Right kidney (tissue), 1 donor: Measurements from ENCODE around the gene LMF1.

Source experiments
- DNase-seq: peaks from one replicate; pipeline ENCODE4 v3.0.0-alpha.2; 2016

LMF1 gene

DNA sequence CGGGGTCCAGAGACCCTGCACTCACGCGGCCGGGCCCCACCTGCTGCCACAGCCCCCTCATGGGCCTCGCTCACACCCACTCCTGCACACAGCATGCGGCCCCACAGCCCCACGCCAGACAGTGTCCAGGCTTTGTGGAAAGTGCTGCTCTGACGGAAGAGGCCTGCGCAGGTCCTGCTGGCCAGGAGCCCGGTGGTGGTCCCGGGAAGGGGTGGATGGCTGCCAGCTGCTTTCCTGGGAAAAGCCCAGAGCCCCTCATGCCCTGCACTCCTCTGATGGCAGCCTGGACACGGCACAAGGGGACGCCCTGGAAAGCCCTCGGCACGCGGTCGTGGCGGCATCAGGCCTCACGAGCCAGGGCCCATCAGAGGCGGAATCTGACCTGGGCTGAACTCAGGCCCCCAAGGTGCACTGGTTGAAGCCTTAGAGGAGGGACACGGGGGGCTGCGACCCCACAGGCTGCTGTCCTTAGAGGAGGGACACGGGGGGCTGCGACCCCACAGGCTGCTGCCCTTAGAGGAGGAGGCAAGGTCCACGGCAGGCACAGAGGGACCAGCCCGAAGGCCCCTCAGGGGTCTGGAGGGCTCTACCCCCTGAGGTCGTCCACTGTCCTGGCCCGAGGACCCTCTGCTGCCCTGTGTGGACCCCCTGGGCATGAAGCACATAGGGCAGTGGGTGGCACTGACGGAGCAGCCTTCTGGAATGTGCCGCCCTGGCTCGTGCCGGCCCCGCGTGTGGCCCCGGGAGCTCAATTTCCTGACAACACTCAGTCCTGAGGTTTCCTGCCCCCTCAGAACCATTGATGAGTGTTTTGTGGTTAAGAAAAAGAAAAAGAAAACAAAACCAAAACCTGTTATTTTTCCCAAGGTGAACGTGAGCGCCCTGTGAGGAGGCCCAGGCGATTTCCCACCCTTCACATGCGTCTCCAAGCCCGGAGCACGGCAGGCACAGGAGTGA, 32.9 kb upstream of the LMF1 start:
- no peak for DNase-seq

DNA sequence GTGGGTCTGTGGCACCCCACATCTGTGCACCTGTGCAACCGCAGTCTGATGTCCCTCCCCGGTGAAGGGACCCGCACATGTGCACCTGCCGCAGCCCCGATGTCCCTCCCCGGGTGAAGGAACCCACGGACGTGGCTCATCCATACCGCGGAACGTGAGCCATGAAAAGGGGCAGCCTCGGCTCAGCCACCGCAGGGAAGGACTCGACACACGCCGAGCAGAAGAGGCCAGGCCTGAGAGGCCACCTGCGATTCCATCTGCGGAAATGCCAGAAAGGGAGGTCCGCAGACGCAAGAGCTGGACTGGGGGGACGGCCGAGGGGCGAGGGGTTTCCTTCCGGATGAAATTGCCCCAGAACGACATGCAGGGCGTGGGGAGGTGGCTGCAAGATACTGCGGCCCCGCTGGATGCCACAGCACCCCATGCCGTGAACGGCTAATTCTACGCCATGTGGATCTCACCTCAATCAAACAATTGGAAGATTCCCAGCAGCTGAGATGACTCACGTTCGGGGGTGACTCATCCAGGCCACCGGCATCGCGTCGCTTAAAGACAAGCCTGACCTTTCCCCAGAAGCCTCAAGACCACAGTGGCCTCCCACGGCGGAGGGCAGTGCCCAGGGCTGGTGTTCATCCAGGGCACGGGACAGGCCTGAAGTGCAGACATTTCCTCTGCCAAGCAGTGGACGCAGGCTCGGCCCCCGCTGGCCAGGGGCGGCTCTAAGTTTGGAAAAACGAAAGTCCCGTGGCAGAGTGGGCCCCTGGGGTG, 31.8 kb upstream of the LMF1 start:
- no peak for DNase-seq

DNA sequence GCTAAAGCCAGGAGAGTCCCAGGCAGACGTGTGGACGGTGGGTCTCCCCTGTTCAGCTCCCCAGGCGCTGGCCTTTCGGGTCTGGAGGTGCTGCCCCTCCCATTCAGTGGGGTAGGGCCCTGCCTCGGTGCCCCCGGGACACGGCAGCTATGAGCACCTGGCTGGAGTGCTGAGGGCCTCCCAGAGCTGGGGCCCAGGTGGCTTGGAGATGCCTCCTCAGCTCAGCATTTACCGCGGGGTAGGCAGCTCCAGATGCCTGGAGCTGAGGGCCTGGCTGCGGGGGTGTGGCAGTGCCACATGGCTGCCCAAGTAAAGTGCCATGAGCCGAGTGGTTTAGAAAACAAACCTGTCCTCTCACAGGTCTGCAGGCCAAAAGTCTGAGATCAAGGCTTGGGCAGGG, 30.3 kb upstream of the LMF1 start:
- no peak for DNase-seq

DNA sequence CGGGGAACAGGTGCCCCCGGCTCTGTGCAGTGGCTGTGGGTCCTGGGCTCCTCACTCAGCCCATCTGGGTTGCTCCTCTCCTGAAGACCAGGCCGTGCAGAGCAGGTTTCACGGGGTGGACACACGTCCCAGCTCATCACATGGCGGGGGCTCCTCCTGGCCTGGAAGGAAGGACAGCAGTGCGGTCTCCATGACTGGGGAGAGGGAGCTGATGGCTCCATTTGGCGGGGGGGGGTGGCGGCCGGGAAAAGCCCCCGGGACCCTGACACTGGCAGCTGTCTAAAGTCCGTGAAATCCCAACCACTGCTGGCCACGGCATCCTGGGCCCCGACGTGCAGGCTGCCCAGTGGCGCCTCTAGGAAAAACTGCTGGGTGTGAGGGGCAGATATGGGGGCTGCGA, 29.8 kb upstream of the LMF1 start:
- DNase-seq, result no peak

DNA sequence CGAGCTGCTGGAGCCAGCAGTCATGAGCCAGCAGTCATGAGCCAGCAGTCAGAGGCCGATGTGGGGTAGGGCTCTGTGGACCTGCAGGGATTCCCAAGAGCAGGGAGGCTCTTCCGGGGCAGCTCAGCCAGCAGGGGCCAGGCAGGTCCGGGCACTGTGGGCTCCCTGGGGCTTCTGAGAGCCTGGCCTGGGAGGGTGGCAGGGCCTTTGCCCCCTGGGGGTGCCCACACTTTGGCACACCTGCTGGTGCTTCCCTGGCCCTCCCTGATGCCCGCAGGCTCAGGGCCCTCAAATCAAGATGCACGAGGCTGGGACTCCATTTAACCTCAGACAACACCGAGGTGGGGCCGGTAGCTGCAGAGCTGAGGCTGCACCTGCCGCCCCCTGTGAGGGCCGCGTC, 28.9 kb upstream of the LMF1 start:
- no peak for DNase-seq

DNA sequence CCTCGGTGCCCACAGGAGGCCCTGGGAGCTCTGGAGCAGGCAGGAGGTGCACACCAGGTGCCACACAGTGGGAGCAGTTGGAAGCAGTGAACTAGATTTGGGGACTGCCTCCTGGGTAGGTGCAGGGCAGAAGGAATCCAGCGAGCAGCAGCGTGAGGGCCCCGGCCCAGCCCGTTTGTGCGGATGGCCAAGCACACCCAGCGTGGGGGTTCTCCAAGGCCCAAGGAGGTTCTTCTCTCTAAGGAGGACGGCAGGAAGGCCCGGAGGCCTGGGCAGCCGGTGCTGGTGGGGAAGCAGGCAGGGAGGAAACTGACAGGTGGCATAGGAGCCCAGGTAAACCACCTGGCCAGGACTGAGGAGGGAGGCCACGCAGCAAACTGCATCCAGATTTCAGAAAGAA, 27.8 kb upstream of the LMF1 start:
- DNase-seq, result no peak

DNA sequence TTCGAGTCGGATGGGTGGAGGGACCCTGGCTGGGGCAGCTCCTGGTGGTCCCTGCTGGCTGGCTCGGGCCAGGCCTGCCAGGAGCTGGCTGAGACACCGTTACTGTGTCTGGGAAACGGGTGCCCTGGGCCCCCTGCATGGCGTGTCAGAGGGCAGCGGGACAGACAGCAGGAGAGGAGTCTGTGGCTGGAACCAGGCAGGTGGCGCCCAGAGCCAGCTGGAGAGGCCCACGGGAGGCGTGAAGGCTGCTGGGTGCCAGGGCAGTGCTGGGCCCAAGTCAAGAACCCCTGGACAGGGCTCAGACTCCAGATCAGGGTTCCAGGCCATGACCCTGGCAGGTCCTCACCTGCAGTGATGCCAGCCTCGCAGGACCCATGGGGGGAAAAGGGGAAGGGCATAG, 27.4 kb upstream of the LMF1 start:
- no peak for DNase-seq

DNA sequence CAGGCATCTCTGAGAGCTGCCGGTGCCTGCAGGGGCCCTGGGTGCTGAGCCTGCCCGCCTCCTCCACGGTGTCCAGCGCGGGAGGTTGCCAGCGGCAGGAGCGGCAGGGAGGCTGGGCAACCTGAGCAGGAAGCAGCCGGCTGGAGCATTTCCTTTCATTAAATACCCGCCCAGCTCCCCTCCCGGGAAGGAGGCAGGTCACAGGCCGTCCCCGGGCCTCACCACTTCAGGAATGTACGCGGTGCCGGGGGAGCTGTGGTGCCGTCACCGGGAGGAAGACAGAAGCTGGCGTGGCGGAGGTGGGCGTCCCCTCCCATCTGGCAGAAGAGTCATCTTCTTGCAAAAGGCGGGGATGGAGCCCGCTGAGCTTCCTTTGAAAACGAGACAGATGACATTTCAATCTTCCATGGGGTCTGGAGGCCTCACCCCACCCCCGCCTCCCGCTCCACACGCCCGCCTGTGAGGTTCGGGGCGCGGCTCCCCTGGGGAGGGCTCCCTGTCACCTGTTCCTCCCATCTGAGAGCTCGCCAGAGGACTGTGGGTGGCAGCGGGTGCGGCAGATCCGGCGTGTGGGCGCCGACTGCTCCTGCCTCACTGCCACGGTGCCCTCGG, 26.8 kb upstream of the LMF1 start:
- DNase-seq, result peak; percentile 66

DNA sequence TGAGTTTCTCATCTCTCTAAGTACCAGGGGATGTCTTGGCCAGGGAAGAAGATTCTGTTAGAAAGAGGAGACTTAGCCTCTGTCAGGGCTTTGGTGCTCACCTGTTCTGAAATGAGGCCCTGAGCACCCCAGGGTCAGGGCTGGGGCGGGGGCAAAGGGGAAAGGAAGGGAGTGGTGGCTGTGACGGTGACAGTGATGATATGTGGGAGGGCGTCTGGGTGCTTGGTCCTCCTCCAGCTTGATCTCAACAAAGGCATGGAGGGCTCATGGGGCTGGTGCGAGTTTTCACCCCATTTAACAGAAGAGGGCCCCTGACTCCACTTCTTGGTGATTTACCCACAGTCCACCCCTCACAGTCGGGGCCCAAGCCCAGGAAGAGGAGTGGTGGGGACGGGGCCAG, 25.9 kb upstream of the LMF1 start:
- DNase-seq, result no peak

DNA sequence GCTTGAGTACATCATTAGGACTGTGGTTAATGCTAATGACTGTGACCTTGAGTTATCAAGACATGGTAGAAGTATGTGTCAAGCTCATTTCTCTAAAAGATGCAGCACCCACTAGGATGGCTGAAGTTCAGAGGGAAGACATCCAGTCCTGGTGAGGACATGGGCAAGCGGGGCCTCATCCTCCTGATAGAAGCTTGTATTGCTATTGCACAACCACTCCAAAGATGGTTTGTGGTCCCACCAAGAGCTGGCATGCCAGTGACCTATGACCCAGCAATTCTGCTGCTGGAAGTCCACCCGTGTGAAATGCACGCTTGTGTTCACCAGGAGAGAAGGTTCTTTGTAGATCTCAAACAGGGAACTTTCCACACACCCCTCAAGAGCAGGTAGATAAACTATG, 25.0 kb upstream of the LMF1 start:
- no peak for DNase-seq

DNA sequence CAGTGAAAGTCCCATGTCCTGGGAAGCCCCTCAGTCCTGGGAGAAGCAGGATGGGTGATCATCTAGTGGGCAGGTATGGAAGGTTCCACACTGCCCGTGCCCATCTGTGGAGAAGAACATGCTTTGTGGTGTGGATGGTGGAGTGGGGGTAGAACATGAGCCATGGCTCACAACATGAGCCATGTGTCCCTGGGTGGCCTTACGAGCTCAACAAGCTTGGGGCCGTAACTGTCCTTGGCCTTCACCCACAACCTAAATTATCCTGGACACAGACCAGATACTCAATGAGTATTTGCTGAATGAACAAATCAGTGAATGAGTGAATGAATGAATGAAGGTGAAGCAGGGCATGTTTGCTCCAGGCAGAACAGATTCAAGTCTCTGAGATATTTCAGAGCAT, 24.3 kb upstream of the LMF1 start:
- DNase-seq, result no peak

DNA sequence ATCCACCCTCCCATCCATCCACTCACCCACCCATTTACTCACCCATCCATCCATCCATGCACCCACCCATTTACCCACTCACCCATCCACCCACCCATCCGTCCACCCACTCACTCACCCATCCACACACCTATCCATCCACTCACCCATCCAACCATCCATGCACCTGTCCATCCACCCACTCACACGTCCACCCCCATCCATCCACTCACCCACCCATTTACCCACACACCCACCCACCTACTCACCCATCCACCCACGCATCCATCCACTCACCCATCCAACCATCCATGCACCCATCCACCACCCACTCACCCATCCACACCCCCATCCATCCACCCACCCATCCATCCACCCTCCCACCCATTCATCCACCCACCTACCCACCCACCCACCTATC, 22.9 kb upstream of the LMF1 start:
- no peak for DNase-seq

DNA sequence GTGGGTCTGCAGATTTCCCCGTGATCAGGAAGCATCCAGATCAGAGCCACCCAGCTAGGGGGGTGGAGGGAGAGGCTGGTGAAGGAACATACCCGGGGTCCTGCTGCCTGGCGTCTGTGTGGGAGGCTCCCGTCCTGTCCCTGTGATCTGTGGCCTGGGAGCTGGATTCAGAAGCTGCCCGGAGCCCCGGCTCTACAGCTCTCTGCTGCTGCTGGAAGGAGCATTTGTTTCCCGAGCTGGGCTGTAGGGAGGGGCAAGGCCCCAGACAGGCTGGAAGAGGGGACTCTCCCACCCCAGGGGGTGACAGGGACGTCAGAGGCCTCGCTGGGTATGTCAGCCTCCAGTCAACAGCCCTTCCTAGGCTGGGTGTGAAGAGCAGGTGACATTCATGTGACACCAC, 21.0 kb upstream of the LMF1 start:
- no peak for DNase-seq

DNA sequence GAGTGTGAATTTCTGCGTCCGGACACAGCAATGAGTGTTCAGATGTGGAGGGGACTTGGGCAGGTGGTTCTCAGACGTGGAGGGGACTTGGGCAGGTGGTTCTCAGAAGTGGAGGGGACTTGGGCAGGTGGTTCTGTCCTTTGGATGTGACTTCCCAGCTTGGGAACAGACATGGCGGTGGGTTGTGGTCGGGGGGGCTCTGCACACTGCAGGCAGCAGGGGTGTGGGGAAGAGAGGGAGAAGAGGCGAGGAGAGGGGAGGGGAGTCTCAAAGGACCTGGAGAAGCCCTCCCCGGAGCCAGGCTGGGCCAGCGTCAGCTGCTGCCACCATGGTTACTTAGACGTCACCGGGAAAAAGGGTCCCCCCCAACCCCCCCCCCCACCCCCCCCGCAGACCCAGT, 20.6 kb upstream of the LMF1 start:
- DNase-seq, result no peak

DNA sequence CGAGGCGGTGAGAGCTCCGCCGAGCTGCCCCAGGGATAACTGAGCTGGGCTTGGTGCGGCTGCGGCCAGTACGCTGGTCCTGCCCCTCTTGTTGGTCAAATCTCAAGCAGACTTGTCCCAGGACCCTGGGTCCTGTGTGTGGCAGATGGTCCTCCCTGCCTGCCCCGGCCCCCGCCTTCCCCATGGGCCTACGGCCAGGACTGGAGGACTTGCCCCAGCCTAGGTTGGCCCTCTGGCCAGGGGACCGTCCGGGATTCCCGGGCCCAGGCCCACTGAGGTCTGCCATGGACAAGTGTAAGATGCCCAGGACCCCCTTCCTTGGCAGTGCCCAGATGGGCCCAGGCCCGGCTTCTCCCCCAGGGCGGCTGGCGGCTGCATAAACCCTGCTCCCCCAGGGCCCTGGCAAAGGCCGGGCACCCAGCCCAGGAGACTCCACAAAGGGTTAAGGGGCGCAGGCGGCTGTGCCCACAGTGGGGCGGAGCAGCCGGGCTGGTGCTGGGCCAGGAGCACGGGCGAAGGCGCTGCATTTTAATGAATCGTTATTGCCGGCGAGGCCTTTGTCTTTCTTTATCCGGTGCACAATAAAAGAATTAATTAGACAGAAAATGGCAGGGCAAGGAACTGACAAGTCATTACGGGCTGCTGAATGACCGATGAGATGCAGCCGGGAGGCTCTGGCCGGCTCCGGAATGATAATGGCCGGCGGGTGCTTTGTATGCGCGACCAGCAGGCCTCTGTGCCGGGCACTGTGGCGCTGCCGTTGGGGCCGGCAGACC, 19.9 kb upstream of the LMF1 start:
- DNase-seq, result no peak

DNA sequence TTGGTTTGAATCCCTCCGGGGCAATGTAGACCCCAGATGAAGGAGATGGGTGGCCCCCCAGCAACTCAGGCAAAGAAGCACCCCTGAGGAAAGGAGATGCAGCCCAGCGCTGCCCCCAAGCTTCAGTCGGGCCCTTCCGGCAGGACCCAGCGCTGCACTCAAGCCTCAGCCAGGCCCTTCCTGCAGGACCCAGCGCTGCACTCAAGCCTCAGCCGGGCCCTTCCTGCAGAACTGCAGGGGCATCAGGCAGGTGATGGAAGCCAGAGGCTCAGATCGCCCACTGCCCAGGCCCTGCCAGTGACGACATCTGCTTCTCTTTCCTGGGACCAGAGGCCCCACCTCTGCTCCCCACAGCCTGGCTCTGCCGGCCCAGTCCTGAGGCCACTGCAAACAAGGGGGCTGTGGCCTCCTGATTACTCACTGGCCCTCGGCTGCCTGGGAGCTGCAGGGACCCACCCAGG, 18.6 kb upstream of the LMF1 start:
- no peak for DNase-seq

DNA sequence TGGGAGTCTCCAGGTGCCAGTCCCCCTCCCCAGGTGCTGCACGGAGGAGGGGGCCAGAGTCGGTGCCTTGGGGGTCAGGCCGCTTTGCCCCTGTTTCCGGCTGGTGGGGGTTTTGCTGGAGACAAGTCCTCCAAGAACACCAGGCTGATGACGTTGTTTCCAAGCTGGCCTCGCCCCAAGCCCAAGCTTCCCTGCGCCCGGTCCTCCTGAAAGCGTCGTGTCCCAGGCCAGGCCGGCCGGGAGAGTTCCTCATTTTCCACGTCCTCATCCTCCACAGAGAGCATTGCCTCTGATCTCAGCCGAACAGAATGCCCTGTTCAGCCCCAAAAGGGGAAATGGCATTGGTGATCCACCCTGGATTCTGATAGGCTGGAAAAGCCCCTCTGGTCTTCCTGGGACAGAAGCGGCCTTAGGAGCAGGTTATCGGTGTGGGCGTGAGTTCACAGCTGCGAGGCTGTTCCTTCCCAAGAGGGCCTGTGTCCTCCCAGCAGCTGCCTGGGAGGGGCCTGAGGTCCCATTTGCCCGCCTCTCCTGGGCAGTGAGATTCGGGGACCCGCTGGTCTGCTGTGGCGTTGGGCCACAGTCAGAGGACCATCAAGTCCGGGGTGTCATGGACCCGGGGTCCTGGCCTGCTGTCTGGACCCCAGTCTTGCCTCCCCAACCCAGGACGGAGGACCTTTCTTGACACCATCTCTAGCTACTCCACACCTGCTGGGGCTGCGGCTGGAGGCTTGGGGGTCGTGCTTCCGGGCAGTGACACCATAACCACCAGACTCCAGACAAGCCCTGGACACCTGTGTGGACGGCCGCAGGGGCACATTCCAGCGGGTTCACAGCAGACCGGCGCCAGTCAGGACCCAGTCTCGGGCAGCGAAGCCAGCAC, 17.9 kb upstream of the LMF1 start:
- no peak for DNase-seq

DNA sequence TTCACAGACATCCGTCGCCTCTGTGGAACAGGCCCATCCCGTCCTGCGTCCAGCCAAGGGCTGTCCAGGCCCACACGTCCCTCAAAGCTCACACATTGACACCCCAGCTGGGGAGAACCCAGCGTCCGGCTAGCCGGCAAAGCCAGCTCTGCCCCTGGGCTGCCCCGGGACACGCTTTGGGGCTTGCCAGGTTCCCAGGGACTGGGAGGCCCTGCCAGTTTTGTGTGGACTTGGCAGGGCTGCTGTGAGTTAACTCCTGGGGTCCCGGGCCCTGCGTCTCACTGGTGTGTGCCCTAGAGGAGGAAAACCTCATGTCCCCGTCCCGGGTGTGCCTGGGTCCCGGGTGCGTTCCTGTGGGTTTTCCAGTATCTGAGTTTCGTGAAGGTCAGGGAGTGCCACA, 17.1 kb upstream of the LMF1 start:
- DNase-seq, result no peak

DNA sequence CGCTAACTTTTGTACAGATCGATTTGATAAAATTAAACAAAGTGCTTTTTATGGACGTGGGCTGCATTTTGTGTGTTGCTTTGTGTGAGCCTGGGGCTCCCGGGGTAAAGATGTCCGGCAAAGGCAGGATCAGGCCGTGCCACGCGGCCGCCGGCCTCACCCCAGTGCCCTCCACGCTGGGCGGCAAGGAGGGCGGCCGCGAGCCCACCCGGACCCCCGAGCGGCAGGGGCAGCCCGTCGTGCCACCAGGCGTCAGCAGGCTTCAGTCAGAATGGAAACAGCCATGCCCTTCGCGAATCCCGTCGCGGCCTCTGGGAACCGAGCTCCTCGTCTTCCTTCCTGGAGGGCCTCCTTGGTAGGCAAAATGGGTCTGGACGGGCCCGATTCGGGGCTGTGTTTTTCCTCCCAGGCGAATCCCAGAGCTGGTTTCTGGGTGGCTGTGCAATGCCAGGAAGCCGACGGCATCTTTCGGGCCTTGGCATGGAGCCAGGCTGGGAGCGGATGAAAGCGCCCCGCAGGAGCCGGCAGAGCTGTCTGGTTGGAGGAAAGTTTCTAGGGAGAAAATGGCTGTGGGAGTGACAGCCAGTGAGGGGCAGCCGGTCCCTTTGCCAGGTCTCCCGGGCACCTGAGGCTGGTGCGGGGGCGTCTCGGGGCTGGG, 16.3 kb upstream of the LMF1 start:
- no peak for DNase-seq

DNA sequence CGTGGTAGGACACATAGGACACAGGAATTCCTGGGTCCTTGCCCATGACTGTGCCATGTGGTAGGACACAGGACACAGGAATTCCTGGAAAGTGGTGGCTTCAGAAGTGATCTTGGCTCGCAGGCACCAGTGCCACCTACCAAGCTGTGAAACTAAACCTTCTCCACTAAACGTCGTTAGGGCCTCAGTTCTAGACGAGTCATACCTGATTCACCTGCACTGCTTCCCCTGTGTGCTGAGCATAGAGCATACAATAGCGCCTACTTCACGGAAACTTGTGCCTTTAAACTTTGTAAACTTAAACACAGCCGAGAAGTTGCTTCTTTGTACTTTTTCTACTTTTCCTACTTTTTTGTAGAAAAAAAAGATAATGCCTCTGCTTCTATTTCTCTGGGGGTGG, 15.6 kb upstream of the LMF1 start:
- DNase-seq, result no peak
